ENCODE data around the gene C12orf54. TPM values are rescaled to one million over a fixed set of nuclear protein-coding genes. Genes with fewer than 3 reads are reported as not detected.

The C12orf54 gene
- total and polyA plus RNA-seq, 2 donors (not counting 3 experiments of a cell fraction or from before 2014, with no cell fraction given), result not detected

GRCh38 chr12:48446161-48446776, 36.0 kb upstream of the C12orf54 start:
- Histone ChIP-seq H3K36me3 (ENCODE audit: control insufficient read depth in 2 of 2, extremely low read depth in 1 of 2, insufficient read depth in 2 of 2, low read length in 2 of 2) (no peaks in the 10 kb centered on the region), H3K79me2 (ENCODE audit: control insufficient read depth, insufficient read depth, low read length) (no peaks in the 10 kb centered on the region), H2AFZ (ENCODE audit: low read depth, low read length) (no peak overlapping the region), H3K4me1 (ENCODE audit: control insufficient read depth, extremely low read depth, insufficient read depth, low read length) (peaks cover 6% of the 10 kb centered on the region), H3K27me3 (ENCODE audit: control insufficient read depth in 2 of 2, insufficient read depth in 2 of 2, low read length in 2 of 2) (peaks cover 0 to 1% of the 10 kb centered on the region in 2 experiments), H3K4me2 (ENCODE audit: insufficient read depth, low read length) (peak overlapping the region; percentile 9), H4K20me1 (replicated peaks; ENCODE audit: control insufficient read depth, extremely low read depth, insufficient read depth, low read length) (no peaks in the 10 kb centered on the region), H3K27ac (ENCODE audit: insufficient read depth, low read depth, low read length) (no peak overlapping the region), H3K4me3 (replicated peaks in 1 of 3; ENCODE audit: insufficient read depth in 1 of 3, low read depth in 1 of 3, low read length in 3 of 3) (no peak overlapping the region), H3K9ac (replicated peaks; ENCODE audit: extremely low read depth, insufficient read depth, low read length) (no peak overlapping the region), H3K9me1 (replicated peaks; ENCODE audit: control insufficient read depth, extremely low read depth, insufficient read depth, low read length) (no peaks in the 10 kb centered on the region), H3K9me3 (replicated peaks; ENCODE audit: control insufficient read depth, insufficient read depth, low read length) (no peaks in the 10 kb centered on the region)
- DNase-seq (ENCODE audit: low read depth, low spot score), result peak; percentile 49
- intact Hi-C loops (cut with micrococcal nuclease) (no loop called here), dilution Hi-C loops (cut with MboI; ENCODE audit: extremely low pct_ligation_motif_present, low sequenced_read_pairs) (no loop called here)
- ChIA-PET CTCF (interaction anchor here (0.7 to 2.1 kb wide), 3 partner anchors 8 to 249 kb away, joined by 3 to 4 read pairs (median 4); no protein-coding TSS in a partner anchor), POLR2A (no interaction called here)
- no TSS peak for BruUV-seq (replicated peaks)
- TF ChIP-seq JUN (IDR thresholded peaks at IDR 0.05; ENCODE audit: borderline replicate concordance, insufficient read depth, insufficient read length, low read depth), result peak; percentile 21
- no peak for TF ChIP-seq POLR2A (IDR thresholded peaks at IDR 0.05; ENCODE audit: low read depth, low read length)
- FAIRE-seq, result peak; percentile 55

- ChIA-PET CTCF (interaction anchor here (2.1 kb wide), 1 partner anchor 161 kb away, joined by 4 read pairs; no protein-coding TSS in a partner anchor), POLR2A (no interaction called here)
- no peaks in the 10 kb centered on the region for H3K36me3 ChIP-seq (ENCODE audit: control insufficient read depth in 2 of 2, extremely low read depth in 1 of 2, insufficient read depth in 2 of 2, low read length in 2 of 2)
- H3K9me1 ChIP-seq (replicated peaks; ENCODE audit: control insufficient read depth, extremely low read depth, insufficient read depth, low read length), result no peaks in the 10 kb centered on the region
- dilution Hi-C loops (cut with MboI; ENCODE audit: extremely low pct_ligation_motif_present, low sequenced_read_pairs) (no loop called here), intact Hi-C loops (cut with micrococcal nuclease) (no loop called here)
- H3K27me3 ChIP-seq (ENCODE audit: control insufficient read depth in 2 of 2, insufficient read depth in 2 of 2, low read length in 2 of 2), result peaks cover 0 to 1% of the 10 kb centered on the region in 2 experiments
- FAIRE-seq (no peak), DNase-seq (ENCODE audit: low read depth, low spot score) (no peak)
- peaks cover 6% of the 10 kb centered on the region for H3K4me1 ChIP-seq (ENCODE audit: control insufficient read depth, extremely low read depth, insufficient read depth, low read length)
- H2AFZ ChIP-seq (ENCODE audit: low read depth, low read length), result no peak overlapping the region
- no peaks in the 10 kb centered on the region for H4K20me1 ChIP-seq (replicated peaks; ENCODE audit: control insufficient read depth, extremely low read depth, insufficient read depth, low read length)
- TF ChIP-seq MYC (IDR thresholded peaks at IDR 0.05; ENCODE audit: low read depth, low read length) (no peak), JUN (IDR thresholded peaks at IDR 0.05; ENCODE audit: borderline replicate concordance, insufficient read depth, insufficient read length, low read depth) (no peak), CTCF (IDR thresholded peaks at IDR 0.05; ENCODE audit: extremely low read depth in 1 of 2, insufficient read depth in 1 of 2, low read depth in 1 of 2, low read length in 2 of 2) (no peak), MAX (IDR thresholded peaks at IDR 0.05; ENCODE audit: insufficient read depth, insufficient read length) (no peak)
- H3K9me3 ChIP-seq (replicated peaks; ENCODE audit: control insufficient read depth, insufficient read depth, low read length), result no peaks in the 10 kb centered on the region
- H3K79me2 ChIP-seq (ENCODE audit: control insufficient read depth, insufficient read depth, low read length), result no peaks in the 10 kb centered on the region
- H3K4me2 ChIP-seq (ENCODE audit: insufficient read depth, low read length), result no peak overlapping the region
- no peak overlapping the region for H3K9ac ChIP-seq (replicated peaks; ENCODE audit: extremely low read depth, insufficient read depth, low read length)
- H3K27ac ChIP-seq (ENCODE audit: insufficient read depth, low read depth, low read length), result no peak overlapping the region
- H3K4me3 ChIP-seq (replicated peaks in 1 of 3; ENCODE audit: insufficient read depth in 1 of 3, low read depth in 1 of 3, low read length in 3 of 3), result no peak overlapping the region
- BruUV-seq (replicated peaks), result no TSS peak
Observed at GRCh38 chr12:48447755-48448154, 34.5 kb upstream of the C12orf54 start.

Data from endothelial cell of umbilical vein (primary cell).